Lower leg skin (tissue), 3 donors: ENCODE measurements around the gene THRA.

ENCODE experiments used
- POLR2A ChIP-seq, 2 donors: fragments of 450-650 bp; IDR thresholded peaks; one replicate each; pipeline ENCODE4 v1.6.1; 2016 to 2017; ENCODE audit warnings: antibody characterized with exemption in 2 of 2, mild to moderate bottlenecking in 1 of 2, moderate library complexity in 1 of 2
- TF ChIP-seq, protein P1 (sequence below), 3 donors: fragments of 450-650 bp; IDR thresholded peaks; one replicate each; pipeline ENCODE4 v1.5.1; 2016; ENCODE audit warnings: antibody characterized with exemption in 3 of 3, mild to moderate bottlenecking in 3 of 3, moderate library complexity in 2 of 3

DNA sequence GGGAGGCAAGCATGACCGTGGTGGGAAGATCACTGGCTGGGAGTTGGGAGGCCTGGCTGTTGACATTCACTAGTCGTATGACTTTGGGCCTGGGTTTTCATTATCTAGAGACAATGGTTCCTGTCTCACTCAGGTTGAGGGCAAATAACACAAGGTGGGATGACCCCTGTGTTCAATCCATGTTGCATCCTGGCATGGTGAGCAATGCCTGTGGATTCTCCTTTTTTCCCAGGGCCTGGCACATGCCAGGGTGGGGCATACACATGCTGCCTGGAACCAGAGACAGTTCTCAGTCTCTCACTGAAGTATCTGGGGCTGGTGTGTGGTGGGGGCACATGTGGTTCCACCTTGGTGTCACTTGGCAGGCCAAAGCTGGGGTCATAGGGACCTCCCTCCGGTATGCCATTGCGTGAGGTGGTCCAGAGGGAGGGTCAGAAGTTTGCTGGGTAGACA, 5.4 kb downstream of the THRA start:
- TF ChIP-seq, protein P1, sequence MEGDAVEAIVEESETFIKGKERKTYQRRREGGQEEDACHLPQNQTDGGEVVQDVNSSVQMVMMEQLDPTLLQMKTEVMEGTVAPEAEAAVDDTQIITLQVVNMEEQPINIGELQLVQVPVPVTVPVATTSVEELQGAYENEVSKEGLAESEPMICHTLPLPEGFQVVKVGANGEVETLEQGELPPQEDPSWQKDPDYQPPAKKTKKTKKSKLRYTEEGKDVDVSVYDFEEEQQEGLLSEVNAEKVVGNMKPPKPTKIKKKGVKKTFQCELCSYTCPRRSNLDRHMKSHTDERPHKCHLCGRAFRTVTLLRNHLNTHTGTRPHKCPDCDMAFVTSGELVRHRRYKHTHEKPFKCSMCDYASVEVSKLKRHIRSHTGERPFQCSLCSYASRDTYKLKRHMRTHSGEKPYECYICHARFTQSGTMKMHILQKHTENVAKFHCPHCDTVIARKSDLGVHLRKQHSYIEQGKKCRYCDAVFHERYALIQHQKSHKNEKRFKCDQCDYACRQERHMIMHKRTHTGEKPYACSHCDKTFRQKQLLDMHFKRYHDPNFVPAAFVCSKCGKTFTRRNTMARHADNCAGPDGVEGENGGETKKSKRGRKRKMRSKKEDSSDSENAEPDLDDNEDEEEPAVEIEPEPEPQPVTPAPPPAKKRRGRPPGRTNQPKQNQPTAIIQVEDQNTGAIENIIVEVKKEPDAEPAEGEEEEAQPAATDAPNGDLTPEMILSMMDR (IDR thresholded peaks at IDR 0.05): no peak
- TF ChIP-seq POLR2A (IDR thresholded peaks at IDR 0.05): no peak
